NCI-H510A (cell line): Measurements from ENCODE around the gene MLEC.

Experiments
- DNase-seq: peaks from one replicate; lab custom pipeline; 2025; lab: John Stamatoyannopoulos, UW

The MLEC gene

DNA sequence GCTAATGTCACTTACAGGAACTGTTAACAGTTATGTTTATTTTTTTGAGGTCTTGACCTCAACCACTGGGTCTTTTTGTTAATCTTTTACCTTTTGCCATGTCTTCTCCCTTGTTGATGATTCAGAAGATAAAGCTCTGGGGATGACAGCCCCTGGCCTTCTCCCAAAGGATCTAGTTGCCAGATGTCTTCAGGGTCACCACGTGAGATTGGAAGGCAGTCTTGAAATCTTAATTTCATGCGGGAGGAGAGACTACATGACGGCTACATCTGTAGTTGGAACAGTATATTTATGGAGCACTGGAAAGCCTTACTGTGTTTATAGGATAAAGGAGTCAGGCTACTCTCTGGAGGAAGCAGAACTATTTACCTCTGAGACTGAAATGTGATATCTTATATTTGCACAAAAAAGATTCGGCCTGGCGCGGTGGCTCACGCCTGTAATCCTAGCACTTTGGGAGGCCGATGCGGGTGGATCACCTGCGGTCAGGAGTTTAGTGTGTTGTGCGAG lies 5.6 kb downstream of the MLEC start:
- DNase-seq = no peak

DNA sequence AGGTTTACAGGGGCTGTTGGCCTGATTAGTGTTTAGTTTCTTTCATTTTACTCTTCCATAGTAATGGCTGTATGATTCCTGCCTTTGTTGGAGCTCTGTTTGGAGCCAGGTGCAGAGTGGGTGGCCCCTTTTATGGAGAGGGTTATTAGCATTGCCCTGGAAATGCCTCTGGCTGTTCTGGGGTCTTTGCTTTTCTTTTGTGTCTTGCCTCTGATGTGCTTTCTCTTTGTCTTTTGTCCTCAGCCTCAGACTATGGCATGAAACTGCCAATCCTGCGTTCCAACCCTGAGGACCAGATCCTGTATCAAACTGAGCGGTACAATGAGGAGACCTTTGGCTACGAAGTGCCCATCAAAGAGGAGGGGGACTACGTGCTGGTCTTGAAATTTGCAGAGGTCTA lies 6.9 kb downstream of the MLEC start:
- DNase-seq = no peak

DNA sequence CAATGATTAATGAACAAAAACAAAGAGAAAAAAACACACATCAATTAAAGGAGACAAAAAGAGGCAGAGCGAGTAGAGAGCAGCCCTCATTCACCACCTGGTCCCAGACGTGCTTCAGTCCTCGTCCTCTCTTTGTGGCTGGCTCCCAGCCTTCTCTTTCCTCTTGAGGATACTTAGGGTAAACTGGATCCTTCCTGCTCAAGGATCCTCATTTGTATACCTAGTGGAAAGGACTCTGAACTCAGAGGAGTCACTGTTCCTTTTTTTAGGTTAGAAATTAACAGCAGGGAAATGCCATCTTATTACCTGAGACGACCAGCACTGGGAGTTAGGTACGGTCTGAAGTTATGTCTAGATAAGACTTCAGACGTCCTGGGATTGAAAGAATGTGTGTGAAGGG lies 9.7 kb downstream of the MLEC start:
- DNase-seq = no peak

DNA sequence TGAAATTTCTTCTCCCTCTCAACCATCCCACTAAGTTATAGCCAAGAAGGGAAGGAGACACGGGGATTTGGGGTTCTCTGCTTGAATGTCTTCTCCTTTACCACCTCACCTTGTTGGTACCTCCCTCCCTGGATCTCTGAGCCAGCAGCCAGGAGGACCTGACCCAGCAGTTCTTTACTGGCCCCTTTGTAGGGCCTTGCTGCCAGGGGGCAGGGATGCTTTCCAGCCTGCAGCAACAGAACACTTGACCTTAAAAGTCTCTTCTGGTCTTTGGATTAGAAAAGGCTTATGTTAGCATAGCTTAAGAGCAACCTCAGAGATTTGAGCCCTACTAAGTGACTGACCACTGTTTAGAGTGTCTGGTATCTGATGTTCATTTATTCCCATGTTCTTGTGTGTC lies 10.4 kb downstream of the MLEC start:
- DNase-seq = no peak

DNA sequence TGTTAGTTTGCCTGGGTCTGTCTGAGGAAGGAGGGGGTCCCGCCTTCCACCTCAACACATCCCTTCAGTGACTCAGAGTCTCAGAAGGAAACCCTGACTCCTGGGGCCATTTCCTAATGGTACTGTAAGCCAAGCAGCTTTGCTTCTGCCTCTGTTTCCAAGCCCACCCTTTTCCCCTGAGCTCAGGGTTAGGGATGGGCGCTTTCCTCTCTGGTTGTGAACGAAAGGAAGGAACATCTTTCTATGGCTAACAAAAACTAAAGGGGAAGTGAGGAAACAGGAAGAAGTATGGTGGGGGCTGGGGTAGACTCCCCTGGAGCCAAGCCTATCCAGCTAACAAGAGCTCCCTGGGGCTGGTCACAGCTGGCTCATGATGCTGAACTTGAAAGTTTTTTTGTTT lies 11.7 kb downstream of the MLEC start:
- no peak for DNase-seq

DNA sequence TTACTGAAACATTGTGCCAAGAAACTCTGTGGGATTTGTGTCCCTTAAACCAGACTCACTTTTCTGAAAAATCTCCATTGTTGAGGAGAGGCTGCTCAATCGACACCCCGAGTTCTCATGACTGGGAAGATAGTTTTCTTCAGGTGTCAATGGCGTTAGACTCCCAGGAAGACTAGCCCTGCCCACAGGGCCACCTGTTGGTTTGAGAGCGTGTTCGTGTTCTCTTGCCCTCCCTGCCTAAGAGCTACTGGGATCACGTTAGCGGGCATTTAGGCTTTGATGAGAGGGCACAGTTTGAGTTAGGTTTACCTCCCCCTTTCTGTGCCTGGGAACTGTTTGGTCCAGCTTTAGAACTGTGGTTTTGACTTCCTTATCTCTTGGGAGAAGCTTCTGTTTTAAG lies 12.6 kb downstream of the MLEC start:
- DNase-seq = no peak

DNA sequence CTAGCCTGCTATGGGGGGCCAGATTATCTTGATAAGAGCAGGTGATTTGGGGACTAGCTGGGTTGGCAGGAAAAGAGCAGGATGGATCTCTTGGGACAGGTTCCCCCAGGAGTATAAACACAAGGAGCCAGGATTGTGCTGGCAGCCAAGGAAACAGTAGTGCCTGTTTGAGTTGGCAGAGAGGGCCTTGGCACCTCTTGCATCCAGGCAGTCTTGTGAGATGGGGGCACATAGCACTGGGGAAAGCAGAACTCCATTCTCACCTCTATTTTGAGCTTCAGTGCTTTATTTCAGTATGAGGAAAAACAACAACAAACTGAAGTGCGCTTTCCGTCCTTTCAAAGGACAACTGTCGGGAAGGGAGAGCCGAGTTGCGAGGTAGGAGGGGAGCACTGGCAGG lies 13.9 kb downstream of the MLEC start:
- no peak for DNase-seq

DNA sequence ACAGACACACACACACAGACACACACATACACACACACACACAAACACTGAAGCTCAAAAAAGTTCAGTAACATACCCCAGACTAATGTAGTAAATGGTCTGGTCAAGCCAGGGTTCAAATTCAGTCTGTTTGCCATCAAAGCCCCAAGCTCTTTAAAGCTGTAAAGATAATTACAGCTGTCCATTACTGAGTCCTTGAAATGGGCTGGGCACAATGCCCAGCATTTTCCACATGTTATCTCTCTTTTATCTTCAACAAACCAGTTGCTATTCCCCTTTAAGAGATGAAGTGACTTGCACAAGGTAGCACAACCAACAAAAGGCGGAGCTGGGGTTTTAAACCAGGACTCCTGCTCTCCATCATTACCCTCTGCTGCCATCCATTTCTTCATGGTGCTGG lies 15.7 kb downstream of the MLEC start:
- no peak for DNase-seq

DNA sequence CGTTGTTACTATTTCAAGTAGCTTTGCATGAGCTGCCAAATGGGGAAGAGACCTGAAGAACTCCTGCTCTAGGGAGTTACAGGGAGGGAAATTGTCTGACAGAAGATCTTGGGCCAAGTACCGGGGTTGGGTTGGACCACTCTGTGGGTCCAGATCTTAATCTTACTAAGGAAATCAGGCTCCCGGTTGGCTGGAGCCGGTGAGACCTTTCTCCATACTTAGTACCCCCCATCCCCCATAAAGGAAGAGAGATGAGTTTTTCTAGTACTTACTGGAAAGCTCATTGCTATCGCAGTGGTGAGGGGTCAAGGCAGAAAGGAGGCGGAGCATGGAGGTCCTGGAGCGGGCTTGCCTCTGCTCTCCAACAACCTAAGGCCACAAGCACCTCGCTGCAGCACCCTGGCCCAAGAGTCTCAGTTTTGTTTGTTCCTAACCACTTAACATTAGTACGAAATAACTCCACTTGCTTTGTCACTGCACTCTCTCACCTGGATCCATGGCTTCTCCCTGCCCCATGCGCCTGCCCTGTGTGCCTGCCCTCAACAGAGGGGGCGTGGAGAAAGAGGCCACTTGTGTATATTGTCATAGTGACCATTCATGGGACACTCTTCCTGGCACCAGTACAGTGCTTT lies 16.5 kb downstream of the MLEC start:
- DNase-seq = no peak

DNA sequence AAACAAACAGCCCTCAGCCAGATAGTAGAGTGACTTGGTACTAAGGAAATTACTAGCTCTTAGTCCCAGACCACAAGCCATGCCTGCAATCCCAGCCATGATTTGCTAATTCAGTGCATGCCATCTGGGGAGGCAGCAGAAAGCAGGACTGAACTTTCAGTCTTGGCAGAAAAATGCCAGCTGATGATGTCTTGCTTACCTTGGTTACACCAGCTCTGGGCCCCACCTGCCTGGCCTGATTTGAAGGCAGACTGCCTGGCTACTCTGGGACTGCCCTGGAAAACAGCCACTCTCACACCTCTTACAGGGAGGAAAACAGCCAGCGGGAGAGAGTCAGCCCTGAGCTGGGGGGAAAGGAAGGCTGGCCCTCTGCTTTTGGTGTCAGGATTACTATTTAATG lies 18.7 kb downstream of the MLEC start:
- no peak for DNase-seq

DNA sequence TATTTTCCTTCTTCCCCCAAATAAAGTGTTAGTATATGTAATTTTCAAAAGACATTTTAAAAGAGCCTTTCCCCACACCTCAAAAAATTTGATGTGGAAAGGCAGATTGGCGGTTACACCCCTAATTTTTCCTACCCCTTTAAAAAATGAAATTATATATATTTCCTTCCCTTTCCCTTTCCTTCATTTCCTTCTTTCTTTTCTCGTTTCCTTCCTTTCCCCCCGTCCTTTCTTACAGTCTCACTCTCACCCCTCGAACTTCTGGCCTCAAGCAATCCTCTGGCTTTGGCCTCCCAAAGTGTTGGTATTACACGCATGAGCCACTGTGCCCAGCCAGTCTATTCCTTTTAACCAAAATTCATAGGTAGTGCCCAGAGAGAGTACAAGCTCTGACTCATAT lies 19.1 kb downstream of the MLEC start:
- no peak for DNase-seq

DNA sequence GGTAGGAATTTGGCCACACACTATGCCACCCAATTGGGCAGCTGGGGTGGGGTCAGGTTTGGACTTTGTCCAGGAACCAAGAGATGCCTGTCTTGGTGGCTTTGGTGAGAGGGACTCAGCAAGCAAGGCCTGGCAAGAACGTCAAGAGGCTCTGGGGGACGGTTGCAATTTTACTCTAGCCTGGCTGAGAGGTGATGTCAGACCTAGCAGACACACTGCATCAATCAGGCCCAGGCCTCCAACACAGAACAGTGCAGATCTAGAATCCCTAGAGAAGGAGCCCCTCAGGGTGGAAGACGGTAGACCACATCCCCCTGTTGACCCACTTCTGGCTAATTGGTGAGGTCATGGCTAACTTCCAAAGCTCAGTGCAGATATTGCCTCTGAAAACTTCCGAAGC lies 21.7 kb downstream of the MLEC start:
- DNase-seq = no peak

DNA sequence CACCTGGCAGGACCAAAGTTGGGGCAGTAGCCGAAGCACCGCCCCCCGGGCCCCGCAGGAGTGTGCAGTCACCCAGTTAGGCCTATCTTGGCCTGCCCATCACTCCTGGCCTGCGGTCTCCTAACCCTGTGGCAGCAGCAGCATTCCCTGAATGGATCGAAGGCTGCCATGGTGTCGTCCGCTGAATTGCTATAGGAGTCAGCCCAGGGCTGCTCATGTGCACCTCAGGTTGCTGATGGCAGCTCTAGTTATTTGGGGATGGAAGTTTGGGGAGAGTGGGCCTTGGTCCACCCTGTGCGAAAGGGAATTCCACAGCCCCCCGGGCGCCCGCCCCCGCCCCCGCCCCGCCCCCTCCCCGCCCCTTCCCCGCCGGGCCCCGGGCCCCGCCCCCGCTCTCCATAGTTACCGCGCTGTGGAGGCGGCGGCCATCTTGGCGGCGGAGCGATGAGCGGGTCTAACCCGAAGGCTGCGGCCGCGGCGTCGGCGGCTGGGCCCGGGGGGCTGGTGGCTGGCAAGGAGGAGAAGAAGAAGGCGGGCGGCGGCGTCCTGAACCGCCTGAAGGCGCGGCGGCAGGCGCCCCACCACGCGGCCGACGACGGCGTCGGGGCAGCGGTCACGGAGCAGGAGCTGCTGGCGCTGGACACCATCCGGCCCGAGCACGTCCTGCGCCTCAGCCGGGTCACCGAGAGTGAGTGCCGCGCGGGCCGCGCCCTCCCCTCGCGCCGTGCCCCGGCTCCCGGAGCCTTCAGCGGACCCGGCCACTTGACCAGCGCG lies 23.3 kb downstream of the MLEC start, which contains the start of gene UNC119B:
Gene UNC119B, plus strand, starts transcription at position 428 of the 774 bp plus-strand sequence. Its CDS starts 17 bp downstream, at position 445.
- DNase-seq = peak; percentile 48

DNA sequence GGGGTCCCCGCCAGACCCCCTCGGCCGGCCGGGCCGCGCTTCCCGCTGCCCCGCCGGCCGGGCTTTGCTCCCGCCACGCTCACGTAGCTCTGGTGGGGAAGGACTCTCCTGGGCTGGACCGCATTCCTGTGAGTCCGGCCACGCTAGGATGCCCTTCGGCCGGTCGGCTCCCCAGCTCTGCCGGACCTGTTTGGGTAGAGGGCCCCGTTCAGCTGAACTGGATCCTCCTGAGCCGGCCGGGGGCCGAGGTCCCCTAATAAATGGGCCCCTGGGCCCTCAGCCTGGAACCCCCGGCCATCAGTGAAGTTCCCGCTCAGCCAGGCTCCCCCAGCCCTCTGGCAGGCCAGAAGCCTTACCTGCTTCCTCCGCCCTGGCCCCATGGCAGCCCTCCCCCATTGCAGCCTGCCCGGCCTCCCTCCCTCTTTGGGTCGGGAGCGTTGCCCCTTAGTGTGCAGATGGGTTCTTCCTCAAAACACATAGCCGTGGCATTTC lies 23.9 kb downstream of the MLEC start:
- no peak for DNase-seq

DNA sequence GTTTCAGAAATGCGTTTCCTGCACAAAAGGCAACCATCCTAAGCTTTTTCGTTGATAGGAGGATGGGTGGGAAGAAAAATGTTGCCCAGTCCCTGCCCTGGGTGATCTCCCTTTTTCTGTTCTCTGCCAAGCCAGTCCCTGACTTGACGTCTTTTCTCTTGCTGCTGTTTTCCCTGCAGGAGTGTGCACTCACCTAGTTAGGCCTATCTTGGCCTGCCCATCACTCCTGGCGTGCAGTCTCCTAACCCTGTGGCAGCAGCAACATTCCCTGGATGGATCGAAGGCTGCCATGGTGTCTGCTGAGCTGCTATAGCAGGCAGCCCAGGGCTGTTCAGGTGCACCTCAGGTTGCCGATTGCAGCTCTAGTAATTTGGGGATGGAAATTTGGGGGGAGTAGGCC lies 24.5 kb downstream of the MLEC start:
- DNase-seq = peak; percentile 25

DNA sequence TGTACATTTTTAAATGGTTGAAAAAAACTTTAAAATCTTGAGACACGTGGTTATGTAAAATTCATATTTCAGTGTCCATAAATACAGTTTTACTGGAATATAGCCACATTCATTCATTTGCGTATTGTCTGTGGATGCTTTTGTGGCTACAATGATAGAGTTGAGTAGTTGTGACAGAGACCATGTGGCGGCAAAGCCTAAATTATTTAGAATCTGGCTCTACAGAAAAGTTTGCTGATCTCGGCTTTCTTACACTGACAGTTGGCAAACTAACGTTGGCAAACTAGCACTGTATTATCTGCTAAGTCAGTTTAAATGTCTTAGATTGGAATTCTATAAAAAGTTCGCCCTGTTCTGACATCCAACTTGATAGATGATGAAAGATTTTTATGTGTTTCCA lies 25.7 kb downstream of the MLEC start:
- no peak for DNase-seq

DNA sequence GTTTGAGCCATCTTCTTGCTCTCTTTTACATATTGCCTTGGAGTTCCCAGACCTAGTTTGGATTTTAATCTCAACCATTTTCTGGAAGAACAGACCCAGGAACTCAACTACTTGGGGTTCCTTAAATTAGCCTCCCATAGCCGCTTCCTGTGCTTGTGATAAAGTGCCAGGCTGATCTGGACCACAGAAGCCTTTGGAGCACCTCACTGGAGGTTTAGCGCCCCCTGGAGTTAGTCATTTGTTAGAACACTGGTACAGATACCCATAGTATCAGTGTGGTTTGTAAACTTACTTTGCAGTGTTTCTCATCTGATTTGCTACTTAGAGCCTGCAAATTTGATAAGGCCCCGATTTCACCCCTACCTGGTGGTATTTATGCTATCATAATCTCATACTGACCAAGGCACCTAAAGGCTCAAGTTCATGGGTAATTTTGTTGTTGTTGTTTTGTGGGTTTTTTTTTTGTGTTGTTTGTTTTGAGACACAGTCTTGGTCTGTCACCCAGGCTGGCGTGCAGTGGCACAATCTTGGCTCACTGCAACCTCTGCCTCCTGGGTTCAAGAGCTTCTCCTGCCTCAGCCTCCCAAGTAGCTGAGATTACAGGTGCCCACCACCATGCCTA lies 27.0 kb downstream of the MLEC start:
- DNase-seq = peak; percentile 78

DNA sequence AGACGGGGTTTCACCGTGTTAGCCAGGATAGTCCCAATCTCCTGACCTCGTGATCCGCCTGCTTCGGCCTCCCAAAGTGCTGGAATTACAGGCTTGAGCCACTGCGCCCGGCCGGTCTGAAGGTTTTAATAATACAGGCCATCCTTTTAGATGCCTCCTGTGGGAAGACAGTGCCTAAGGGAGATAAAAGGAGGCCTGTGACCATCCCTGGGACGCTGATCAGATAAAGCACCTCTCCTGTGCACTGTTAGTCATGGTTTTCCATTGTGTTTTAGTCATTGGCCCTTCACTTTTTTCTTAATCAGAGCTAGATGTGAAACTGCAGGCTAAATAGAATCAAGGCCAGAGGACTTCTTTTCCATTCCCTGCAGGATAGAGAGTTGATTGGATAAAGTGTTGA lies 31.1 kb downstream of the MLEC start:
- no peak for DNase-seq

DNA sequence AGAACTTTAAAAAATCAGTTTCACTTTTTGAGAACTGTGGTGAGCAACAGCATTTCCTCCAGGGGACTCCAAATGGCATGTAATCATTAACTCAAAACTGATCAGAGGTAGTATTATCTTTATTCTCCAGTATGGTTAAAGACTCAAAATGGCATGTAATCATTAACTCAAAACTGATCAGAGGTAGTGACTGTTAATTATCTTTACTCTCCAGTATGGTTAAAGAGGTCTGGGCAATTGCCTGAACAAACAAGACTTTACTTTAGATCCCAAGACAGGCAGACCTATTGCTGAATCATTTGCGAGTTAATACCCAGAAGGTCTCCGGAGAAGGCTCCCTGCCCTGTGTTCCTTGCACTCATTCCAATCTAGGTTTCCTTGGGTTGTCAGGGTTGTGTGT lies 32.1 kb downstream of the MLEC start:
- no peak for DNase-seq

DNA sequence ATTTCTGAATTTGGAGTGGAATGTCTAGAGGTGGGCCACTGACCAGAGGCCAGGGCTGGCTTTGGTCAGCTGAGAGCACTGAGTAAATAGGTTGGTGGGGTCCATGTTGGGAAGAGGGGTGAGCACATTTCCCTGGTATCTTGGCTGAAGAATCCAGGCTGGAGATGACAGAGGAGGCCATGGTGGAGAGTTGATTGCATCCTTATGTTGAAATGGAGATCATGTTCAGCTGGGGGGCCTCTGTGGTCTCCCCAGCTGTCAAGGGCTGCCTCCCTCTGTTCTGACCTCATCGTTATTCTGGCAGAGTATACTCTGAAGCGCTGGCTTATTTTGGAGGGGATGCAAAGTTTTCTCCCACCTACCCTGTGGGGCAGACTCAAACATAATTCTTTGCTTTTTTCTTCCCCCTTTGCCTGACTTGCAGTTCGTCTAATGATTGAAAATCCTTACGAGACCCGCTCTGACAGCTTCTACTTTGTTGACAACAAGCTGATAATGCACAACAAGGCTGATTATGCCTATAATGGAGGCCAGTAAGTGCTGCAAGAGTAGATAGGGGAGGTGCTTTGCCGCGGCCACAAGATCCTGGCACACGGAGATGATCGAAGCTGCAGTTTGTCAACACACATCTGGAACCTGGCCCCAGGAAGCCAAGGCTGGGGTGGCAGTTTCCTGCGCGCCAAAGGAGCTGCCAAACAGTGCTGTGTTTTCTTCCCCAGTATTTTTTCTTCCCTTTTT lies 32.7 kb downstream of the MLEC start:
- no peak for DNase-seq

DNA sequence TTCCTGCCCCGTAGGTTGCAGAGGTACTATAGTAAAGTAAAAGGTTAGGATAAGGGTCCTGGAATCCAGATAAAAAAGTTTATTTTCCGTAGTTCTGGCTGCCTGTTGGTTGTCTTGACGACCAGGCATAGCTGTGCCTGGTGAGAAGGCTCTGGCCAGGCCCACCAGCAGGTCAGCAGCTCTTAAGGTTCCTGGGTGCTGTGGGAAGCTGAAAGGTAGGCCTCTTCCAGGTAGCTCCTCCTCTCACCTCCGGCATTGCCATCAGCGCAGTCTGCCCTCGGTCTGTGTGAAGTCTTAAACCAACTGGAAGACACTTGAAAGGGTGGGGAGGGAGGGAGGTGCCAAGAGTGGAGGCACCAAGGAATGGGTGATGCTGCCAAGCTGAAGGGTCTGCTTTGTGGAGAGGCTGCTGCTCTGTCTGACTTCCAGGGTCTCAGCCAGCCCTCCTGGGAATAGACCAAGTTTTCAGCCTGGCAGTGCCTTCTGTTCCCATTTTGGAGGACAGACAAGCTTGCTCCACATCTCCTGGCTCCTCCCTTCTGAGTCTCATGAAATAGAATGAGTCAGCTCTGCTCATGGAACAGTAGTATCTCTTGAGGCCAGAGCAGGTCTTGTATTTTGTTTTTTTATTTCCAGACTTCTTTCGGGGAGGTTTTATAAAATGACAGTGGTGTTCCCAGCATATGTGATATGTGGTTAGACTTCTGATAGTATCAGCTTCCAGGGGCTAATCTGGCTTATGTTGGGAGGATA lies 33.5 kb downstream of the MLEC start:
- DNase-seq = no peak
